Stimulated activated CD8-positive, alpha-beta memory T cell treated with anti-CD3 and anti-CD28 coated beads, Interleukin-12 subunit alpha, Interleukin-12 subunit beta, amount 100 ng/mL, for 1 hour (primary cell): ENCODE data around the gene EXOSC1.
"Not testable (repeated sequence)": the region's sequence is repeated elsewhere in the genome, so short reads cannot be mapped to it uniquely, and the experiment has no call there.

Source experiments
- DNase-seq: peaks from one replicate; pipeline ENCODE4 v3.0.0-alpha.2; 2020; ENCODE audit warnings: low read depth

The EXOSC1 gene

DNA sequence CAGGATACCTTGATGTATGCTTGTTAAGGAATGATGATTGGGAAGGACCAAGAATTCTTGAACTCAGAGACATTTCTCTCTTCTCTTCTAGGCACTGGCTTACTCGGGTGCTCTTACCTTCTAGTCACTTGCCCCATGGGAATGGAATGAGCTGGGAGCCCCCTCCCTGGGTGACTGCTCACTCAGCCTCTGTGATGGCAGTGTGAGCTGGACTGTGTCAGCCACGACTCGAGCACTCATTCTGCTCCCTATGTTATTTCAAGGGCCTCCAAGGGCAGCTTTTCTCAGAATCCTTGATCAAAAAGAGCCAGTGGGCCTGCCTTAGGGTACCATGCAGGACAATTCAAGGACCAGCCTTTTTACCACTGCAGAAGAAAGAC is 10.9 kb upstream of the EXOSC1 start:
- DNase-seq: no peak

DNA sequence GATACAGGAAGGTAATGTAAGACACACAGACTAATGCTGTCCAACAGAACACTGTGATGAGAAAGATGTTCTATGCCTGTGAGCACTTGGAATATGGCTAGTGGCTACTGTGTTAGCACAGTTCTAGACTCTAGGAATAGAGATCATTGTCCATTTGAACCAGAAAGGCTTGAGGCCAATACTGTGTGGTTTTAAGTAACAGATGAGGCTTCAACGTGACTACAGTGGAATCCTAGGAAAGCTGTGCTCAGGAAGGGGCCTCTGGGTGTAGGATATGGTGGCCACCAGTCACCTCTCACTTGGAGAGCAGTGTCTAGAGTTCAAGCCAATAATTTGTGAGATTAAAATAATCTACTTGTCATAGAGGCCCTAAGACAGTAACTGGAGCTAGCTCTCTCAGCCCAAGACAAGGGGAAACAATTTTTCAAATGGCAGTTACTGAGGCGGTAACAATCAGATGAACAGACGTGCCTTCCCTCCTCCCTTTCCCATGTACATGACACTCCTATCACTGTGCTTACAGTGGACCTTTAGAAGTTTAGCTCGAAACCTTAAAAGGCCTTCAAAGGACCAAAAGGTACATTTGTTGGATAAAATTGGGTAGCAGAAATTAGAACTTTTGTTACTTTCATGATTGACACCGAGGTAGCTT is 10.4 kb upstream of the EXOSC1 start:
- DNase-seq: no peak

DNA sequence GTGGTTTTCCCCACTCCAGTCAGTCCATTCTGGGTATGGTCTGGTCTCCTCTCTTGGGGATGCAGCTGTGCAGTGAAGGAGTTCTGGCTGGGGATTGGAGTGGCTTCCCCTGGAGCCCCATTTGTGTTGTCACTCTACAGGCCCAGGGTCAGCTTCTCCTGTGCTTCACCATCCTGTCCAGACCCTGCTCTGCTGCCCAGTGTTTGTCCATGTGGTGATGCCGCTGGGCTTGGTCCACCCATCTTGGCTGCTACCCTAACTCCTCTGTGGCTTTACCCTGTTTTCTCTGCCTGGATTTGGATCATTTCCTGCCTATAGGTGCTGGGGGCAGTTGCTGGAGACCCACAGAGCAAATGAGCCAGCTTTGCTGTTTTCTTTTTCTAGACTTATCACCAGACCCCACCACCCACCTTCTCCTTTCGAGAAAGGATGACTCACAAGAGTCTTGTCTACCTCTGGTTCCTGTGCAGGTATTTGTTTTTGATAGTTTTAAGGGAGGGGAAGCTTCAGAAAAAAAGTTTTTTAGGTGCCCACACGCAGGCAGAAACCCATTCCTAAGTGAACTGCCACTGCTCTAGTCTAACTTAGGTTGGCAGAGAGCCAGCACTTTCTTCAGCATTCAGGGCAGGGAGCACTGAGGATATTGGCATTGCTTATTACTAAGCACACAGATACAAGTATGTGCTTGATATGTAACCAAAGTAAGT is 8.7 kb upstream of the EXOSC1 start:
- no peak for DNase-seq

DNA sequence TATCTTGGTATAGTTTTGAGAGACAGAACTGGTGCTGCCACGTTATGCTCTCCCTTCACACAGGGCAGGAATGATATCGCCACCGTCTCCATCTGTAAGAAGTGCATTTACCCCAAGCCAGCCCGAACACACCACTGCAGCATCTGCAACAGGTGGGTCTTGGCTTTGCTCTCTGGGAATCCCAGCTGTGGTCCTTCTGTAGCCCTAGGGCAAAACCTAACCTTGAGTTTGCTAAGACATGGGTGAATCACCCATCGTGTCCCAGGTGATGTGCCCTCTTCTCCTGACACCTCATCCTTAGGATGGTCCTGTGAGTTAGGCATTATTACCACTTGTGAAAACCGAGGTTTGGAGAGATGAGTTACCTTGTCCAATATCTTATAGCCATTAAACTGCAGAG is 6.5 kb upstream of the EXOSC1 start:
- no peak for DNase-seq

DNA sequence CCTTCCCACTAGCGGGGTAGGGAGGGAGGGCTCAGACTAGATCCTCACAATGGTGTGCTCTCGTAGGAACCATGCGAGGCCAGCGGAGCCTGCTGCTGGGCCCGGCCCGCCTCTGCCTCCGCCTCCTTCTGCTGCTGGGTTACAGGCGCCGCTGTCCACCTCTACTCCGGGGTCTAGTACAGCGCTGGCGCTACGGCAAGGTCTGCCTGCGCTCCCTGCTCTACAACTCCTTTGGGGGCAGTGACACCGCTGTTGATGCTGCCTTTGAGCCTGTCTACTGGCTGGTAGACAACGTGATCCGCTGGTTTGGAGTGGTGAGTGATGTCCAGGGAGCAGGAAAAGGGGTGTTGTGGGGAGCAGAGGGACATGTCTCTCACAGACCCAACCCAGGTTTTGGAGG is 5.8 kb upstream of the EXOSC1 start:
- no peak for DNase-seq

DNA sequence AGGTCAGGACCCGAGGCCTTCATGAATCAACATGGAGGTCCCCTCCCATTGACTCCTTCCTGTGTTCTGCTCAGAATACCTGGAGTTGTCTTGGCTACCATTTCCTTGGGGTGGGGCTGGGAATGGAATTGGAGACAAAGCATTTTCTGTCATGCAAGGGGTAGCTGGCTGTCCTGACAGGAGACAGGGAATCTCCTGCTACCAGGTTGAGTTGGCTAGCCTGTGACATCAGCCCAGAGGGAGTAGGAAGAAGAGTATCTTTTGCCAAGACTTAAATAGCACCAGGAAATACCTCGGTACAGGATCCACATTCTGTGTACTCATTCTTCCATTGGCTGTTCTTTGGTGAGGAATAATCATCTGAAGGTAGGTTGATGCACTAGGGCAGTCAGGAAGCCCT is 5.0 kb upstream of the EXOSC1 start:
- DNase-seq: no peak

DNA sequence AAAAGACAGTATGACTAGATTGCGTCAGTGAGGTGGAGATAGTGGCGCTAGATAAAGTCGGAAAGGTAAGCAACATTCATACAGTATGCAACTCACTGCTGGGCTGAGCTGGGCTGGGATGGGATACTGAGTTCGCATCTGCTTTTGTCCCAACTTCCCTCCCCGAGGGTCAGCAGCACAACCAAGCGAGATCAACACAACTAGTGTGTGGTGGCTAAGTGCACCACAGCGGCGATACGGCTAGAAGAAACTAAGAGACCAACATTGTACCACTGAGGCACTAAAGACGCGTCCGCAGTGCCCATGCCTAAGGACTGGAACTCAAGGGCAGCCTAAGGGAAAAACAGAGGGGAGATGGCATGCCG is 467 bp downstream of the EXOSC1 start:
- no peak for DNase-seq

DNA sequence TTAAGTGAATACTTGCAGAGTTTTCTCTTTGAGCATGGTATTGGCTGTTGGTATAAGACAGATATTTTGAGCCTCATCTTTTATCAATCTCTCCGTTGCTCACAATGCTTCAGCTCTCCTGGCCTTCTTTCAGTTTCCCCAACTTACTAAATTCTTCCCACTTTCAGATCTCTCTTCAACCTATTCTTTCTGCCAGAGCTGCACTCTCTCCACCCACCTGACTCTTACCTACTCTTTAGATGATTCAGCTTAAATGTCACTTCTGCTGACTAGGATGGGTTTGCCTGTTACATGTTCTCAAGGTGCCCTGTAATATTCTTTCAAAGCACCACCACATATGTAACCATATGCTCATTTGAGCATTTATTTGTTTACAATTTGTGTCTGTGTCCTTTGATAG is 1.6 kb downstream of the EXOSC1 start:
- no peak for DNase-seq

DNA sequence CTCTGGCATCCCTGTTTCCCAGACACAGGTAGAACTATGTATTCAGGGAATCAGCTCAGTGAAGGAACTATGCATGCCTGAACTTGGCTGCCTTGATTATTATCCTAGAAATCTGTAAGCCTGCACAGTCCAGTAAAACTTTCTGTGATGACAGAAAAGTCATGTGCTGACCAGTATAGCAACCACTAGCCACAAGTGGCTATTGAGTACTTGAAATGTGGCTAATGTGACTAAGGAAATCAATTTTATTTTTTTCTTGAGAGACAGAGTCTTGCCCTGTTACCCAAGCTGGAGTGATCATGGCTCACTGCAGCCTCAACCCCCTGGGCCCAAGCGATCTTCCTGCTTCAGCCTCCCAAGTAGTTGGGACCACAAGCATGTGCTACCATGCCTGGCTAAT is 3.5 kb downstream of the EXOSC1 start:
- DNase-seq: no peak

DNA sequence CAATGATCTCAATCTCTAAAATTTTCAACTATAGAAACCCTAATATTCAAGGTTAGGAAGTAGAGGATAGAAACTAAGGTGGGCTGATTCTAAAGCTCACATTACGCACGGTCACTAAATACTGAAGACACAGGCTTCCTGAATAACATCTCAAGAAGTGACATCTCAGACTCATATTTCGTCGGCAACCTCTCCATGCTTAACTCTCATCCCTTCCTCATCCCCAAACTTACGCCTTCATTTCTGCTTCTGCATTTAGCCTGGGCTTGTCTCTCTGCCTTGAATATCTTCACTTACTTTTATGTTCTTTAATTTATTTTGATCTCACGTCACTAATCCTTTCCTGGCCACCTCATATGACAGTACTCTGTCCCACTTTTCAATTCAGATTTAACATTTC is 10.6 kb downstream of the EXOSC1 start:
- DNase-seq: no peak

DNA sequence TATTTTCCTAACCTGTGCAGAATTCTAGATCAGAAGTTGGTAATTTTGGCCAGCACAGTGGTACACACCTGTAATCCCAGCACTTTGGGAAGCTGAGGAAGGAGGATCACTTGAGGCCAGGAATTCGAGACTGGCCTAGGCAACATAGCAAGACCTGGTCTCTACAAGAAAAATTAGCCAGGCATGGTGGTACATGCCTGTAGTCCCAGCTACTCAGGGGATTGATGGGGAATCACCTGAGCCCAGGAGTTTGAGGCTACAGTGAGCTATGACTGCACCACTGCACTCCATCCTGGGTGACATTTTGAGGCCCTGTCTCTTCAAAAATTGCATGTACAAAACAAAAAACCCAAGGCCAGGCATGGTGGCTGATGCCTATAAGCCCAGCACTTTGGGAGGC is 11.2 kb downstream of the EXOSC1 start:
- no peak for DNase-seq

DNA sequence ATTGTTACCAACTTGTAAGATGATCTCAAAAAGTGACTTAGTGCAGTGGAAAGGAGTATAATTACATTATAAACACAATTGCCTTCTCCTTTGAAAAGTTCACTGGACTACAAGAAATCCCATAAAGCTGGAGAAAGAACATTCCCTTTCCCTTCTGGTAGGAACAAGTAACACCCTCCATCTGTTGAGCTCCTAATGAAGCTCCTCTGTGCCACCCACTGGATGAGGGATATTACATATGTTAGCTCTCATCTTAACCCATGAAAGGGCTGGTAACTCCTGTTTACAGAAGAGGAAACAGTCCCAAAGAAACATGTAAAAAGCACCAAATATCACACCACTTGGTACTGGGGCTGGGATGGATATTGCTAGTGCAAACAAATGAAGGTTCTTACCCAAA is 11.8 kb downstream of the EXOSC1 start:
- no peak for DNase-seq

DNA sequence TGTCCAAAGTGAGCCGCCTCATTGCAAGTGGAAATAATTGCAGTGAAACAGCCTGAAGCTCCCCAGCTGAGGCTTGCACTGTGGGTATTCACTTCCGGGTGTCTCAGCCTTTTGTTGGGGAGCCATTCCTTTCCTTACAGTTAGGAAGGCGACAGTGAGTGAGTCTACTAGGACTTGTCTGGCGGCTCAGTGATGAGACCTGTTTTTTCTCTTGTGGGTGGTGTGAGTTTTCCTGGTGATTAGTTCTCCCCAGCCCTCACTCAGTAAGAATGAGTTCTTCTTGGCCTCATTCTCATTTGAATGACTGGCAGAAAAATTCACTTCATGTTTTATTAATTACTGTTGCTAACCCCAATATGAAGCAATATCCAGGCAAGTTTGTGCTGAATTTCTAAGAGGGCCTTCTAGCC is 17.2 kb downstream of the EXOSC1 start:
- DNase-seq: no peak

DNA sequence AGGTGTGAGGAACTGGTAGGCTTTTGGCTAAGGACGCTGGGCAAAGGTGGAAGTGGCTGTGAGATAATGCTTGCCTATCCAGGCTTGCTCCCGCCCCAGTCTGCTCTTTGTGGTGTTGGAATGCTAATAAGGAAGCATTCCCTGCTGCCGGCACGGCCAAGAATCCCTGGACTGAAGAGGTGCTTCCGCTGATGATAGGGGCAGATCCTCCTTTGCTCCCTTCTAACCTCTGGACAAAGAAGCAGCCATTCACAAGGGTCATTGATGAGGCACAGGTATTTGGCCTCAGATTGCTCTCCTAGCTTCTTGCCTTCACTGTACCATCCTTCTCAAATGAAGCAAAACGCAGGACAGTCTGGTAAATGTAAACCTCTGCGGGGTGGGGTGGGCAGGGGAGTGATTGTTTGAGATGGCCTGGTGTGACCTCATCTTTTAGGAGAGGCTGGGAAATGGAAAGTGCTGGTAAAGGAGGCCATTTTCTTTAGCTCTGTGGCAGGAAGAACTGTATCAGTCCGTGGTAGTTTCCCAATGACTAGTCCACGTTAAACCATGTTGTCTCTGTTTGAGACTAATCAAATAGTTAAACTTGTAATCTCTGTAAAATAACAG is 18.1 kb downstream of the EXOSC1 start:
- DNase-seq: no peak

DNA sequence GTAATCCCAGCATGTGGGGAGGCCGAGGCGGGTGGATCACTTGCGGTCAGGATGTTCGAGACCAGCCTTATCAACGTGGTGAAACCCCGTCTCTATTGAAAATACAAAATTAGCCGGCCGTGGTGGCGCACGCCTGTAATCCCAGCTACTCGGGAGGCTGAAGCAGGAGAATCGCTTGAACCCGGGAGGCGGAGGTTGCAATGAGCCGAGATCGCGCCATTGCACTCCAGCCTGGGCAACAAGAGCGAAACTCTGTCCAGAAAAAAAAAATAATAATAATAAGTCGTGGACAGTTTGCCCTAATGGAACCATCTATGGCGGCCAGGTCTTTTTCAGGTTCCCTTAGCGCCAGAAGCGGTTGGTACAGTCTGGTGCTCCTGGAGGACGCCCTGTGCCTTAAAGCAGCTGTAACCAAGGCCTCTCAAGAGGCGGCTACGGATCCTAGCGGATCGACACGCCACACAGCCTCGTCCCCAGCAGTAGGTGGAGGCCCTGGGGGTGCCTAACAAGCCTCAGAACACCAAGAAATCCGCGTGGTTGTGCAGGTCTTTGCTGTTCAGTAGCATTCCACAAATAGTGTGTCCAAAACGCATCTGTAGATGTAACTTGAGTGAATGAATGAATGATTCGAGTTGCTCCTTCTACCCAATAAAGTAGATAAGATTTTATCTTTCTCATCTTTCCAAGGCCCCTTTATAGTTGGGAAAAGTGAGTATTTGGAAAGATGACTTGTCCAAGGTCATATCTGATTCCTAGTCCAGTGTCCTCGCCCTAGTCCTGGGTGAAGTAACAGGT is 18.8 kb downstream of the EXOSC1 start:
- DNase-seq: no peak

DNA sequence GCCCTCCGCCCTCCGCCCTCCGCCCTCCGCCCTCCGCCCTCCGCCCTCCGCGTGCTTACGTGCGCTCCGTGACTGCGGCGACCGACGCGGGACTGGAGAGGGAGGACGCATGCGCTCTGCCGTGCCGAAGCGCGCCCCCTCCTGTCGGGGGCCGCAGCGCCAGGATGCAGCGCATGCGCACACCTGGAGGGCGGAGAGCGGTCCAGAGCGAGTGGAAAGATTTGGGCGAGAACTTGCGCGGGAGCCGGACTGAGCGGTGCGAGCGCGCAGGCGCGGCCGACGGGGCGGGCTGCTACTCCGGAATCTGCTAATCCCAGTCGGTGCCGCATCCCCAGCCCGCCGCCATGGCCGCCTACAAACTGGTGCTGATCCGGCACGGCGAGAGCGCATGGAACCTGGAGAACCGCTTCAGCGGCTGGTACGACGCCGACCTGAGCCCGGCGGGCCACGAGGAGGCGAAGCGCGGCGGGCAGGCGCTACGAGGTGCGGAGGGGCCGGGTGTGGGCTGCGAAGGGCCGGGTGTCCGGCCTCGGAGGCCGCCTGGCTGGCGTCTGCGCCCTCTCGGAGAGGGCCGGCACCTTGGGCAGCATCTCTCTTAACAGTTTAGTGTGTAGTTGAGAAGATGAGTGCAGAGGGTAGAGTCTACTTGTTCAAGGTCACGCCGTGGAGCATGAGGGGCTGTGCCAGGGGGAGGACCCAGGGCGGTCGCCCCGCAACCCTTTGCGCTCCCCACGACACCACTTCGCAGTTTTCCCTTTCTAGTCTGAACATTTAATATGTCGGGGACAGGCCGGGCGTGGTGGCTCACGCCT is 19.6 kb downstream of the EXOSC1 start, which contains the start of gene PGAM1:
TSS of gene PGAM1 (plus strand) at position 228 of the 812 bp plus-strand sequence. CDS start at position 345, 117 bp downstream.
- DNase-seq: peak; percentile 90

DNA sequence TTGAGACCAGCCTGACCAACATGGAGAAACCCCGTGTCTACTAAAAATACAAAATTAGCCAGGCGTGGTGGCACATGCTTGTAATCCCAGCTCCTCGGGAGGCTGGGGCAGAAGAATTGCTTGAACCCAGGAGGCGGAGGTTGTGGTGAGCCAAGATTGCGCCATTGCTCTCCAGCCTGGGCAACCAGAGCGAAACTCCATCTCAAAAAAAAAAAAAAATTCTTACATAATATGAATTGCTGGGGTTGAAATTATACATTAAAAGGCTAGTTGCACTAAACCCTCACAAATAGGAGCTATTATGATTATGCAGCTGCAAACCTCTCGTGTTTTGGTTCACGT is 22.1 kb downstream of the EXOSC1 start:
- DNase-seq: not testable (repeated sequence)

DNA sequence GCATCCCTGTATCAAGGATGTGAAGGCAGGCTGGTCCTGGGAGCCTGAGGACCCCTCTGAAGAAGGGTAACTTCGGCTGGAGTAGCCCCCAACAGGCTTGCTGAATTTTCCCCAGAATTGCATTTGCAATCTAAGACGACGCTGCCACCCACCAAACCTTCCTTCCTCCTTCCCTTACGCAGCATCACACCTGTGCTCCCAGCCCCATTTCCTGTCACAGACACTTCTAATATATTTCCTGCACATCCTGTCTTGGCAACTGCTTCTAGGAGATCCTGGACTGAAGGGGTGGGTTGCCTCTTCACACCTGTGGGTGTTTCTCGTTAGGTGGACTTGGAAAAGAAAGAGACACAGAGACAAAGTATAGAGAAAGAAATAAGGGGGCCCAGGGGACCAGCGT is 29.2 kb downstream of the EXOSC1 start:
- DNase-seq: no peak

DNA sequence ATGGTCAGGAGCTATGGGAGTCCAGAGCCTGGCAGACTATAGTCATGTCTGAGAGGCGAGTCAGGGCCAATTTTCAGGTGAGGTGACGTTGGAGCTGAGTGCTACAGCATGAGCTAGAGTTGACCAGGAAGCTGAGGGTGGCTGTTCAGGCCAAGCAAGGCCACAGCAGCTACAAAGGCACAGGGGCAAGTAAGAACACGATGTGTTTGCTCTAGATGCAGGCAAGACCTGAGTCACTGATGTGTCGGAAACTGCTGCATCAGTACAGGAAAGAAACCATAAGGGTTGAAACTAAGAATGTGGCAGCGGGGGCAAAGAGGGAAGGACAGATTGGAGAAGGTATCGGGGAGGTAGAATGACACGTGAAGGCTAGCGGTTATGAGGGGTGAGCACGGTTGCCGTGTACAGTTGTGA is 32.9 kb downstream of the EXOSC1 start:
- DNase-seq: no peak

DNA sequence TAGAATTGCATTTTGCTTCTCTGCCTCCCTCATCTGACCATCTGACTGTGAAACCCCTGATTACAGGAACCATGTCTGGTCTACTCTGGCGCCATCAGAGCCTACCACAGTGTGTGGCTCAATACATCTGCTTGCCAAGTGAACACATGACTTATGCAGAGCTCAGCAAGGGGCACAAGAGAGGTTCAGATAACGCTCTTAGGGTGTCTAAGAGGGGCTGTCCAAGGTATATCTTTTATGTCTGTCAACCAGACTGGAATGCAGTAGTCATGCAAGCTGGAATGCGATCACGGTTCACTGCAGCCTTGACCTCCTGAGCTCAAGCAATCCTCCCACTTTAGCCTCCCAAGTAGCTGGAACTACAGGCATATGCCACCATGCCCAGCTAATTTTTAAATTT is 34.4 kb downstream of the EXOSC1 start:
- DNase-seq: no peak

DNA sequence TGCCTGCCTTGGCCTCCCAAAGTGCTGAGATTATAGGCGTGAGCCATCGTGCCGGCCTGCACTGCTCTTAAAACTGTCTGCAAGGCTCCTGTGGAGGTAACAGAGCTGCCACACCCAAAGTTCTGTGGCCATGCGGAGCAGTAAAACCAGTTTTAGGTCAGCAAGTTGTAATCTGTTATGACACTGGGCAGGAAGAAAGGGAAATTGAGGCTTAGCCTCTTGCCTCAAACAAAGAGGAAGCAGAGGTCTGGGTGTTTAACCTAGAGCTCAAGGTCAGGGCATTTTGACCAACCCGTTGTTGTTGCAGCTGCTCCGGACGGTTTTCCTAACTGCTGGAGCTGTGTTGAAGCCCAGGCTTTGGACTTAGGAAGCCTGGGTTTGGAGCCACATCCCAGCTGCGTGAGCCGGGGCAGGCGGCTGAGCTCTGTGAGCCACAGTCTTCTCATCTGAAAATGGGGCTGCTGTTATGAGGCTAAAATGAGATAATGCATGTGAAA is 37.3 kb downstream of the EXOSC1 start:
- DNase-seq: no peak

DNA sequence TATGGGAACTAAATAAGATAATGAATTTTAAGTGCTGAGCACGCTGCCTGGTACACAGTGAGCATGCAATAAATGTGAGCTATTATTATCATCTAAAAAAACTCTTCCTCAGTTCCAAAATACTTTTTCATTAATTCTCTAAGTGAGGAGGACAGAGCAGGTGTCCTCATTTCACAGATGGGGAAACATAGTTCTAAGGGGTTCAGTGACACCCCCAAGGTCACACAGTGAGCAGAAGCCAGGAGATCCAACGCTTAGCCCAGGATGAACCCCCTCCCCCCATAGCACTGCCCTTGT is 37.9 kb downstream of the EXOSC1 start:
- DNase-seq: no peak
